MM.1S (cell line): ENCODE results near the gene SNTB2.

Experiments
- CTCF ChIP-seq: fragments of 300-600 bp; sonication (generic); IDR thresholded peaks from 2 replicates; pipeline ENCODE4 v1.5.1; 2016; ENCODE audit warnings: antibody characterized with exemption, low read length, mixed read lengths
- EZH2 ChIP-seq: fragments of 300-600 bp; sonication (generic); optimal IDR thresholded peaks from 2 replicates; pipeline ENCODE3; 2017; ENCODE audit warnings: low read depth, mild to moderate bottlenecking, antibody characterized with exemption, low read length, mixed read lengths
- EZH2phosphoT487 ChIP-seq: fragments of 300-600 bp; sonication (generic); IDR thresholded peaks from 2 replicates; pipeline ENCODE4 v1.6.1; 2018; ENCODE audit warnings: antibody characterized with exemption, low read length

- TF ChIP-seq CTCF (peak; percentile 75), EZH2phosphoT487 (no peak), EZH2 (no peak)
These were observed 36.7 kb upstream of the SNTB2 start for GRCh38 chr16:69150146-69150865.
